ENCODE results near the gene CLEC18A.

DNA sequence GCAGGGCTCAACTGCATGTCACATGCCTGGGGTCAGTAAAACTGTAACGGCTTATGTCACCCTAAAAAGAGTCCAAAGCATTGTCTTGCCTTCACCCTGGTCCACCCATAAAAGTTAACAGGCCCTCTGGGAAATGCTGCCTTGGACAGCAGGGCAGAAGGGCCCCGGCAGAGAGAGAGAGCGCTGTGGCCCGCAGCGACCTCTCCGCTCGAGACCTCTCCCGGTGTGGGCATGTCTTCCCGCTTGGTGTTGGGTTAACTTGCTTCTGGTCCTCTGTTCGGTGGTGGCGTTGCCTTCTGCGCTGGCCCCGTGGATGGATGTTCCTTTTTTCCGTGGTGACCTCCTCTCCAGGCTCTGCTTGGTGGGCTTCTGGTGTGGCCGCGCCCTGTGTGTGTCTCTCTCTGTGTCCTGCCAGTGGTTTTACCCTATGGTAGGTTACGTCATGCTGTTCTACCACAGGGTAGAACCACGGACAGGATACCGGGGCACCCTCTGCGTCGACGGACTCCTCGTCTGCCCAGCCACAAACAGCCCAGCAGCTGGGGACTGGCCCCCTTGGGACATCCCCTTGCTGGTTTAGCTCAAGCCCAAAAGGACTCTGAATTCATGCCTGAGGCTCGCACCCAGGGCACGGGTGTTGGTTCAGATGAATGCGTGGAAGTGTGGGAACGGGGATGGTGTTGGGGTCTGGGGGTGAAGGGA, 18.3 kb upstream of the CLEC18A start:
- no peak for TF ChIP-seq EZH2 (IDR thresholded peaks at IDR 0.05; ENCODE audit: low read length, missing control alignments)
- TF ChIP-seq, protein P1, sequence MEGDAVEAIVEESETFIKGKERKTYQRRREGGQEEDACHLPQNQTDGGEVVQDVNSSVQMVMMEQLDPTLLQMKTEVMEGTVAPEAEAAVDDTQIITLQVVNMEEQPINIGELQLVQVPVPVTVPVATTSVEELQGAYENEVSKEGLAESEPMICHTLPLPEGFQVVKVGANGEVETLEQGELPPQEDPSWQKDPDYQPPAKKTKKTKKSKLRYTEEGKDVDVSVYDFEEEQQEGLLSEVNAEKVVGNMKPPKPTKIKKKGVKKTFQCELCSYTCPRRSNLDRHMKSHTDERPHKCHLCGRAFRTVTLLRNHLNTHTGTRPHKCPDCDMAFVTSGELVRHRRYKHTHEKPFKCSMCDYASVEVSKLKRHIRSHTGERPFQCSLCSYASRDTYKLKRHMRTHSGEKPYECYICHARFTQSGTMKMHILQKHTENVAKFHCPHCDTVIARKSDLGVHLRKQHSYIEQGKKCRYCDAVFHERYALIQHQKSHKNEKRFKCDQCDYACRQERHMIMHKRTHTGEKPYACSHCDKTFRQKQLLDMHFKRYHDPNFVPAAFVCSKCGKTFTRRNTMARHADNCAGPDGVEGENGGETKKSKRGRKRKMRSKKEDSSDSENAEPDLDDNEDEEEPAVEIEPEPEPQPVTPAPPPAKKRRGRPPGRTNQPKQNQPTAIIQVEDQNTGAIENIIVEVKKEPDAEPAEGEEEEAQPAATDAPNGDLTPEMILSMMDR (conservative IDR thresholded peaks at IDR 0.05 in 1 of 2, IDR thresholded peaks at IDR 0.05 in 1 of 2; ENCODE audit: low read depth in 1 of 2, low read length in 2 of 2): no peak
